Stomach (tissue), 4 donors: ENCODE measurements around the gene REX1BD.

Source experiments
- CTCF ChIP-seq, 7 experiments: fragments of 450-650 bp in 4 of 7; fragments of 200-600 bp in 3 of 7; sonication (generic) in 3 of 7; IDR thresholded peaks; one replicate each; pipeline ENCODE4 v1.5.1; 2016 to 2019; ENCODE audit warnings: antibody characterized with exemption in 7 of 7, control low read depth in 2 of 7, mild to moderate bottlenecking in 1 of 7
- POLR2AphosphoS5 ChIP-seq, 3 donors: sonication (generic); formaldehyde crosslinking; IDR thresholded peaks; one replicate each; pipeline ENCODE4 v1.6.1; 2016; ENCODE audit warnings: antibody characterized with exemption in 3 of 3

GRCh38 chr19:18541258-18541991, 47.2 kb upstream of the REX1BD start:
- TF ChIP-seq CTCF (IDR thresholded peaks at IDR 0.05) = no peak
- no peak for TF ChIP-seq POLR2AphosphoS5 (IDR thresholded peaks at IDR 0.05)
